Liver (tissue), 9 donors: ENCODE results near the gene EME1. TPM values are rescaled to one million over a fixed set of nuclear protein-coding genes. Genes with fewer than 3 reads are reported as not detected.

Source experiments
- DNase-seq: peaks from one replicate; pipeline ENCODE4 v3.0.0-alpha.2; 2017; ENCODE audit warnings: low spot score
- H3K27ac ChIP-seq, 2 donors: one replicate each; pipeline ENCODE4 v1.7.0; 2013; ENCODE audit warnings: inconsistent platforms in 2 of 2, low read length in 2 of 2, control low read depth in 1 of 2, low read depth in 1 of 2, mild to moderate bottlenecking in 1 of 2
- H3K27me3 ChIP-seq, 4 donors: one replicate each; pipeline versions ENCODE4 v1.6.1 to v1.7.0; 2013; ENCODE audit warnings: low read length in 3 of 4, inconsistent platforms in 1 of 4, mild to moderate bottlenecking in 1 of 4, moderate library complexity in 1 of 4; ENCODE audit not compliant: control insufficient read depth in 4 of 4, insufficient read depth in 4 of 4
- H3K36me3 ChIP-seq, 4 donors: one replicate each; pipeline versions ENCODE4 v1.6.1 to v1.7.0; 2013; ENCODE audit warnings: low read length in 3 of 4, mild to moderate bottlenecking in 3 of 4, low read depth in 1 of 4, moderate library complexity in 1 of 4; ENCODE audit not compliant: control insufficient read depth in 4 of 4, insufficient read depth in 3 of 4
- H3K4me1 ChIP-seq, 4 donors: one replicate each; pipeline versions ENCODE4 v1.6.1 to v1.7.0; 2013; ENCODE audit warnings: low read length in 3 of 4, mild to moderate bottlenecking in 3 of 4, moderate library complexity in 1 of 4; ENCODE audit not compliant: control insufficient read depth in 4 of 4, insufficient read depth in 4 of 4
- H3K4me3 ChIP-seq, 3 donors: one replicate each; pipeline versions ENCODE4 v1.6.1 to v1.7.0; 2013; ENCODE audit warnings: low read length in 3 of 3, control low read depth in 1 of 3, low read depth in 1 of 3, mild to moderate bottlenecking in 1 of 3
- H3K9ac ChIP-seq, 2 donors: one replicate each; pipeline ENCODE4 v1.7.0; 2013; ENCODE audit warnings: low read length in 2 of 2, mild to moderate bottlenecking in 2 of 2, moderate library complexity in 2 of 2, control low read depth in 1 of 2, low read depth in 1 of 2
- H3K9me3 ChIP-seq, 4 donors: one replicate each; pipeline versions ENCODE4 v1.6.1 to v1.7.0; 2013; ENCODE audit warnings: low read length in 3 of 4; ENCODE audit not compliant: control insufficient read depth in 4 of 4
- ATF3 ChIP-seq: IDR thresholded peaks from 2 replicates; pipeline ENCODE4 v1.6.1; 2016; ENCODE audit warnings: antibody characterized with exemption
- CTCF ChIP-seq: fragments of 150-350 bp; IDR thresholded peaks from 2 replicates; pipeline ENCODE4 v1.5.1; 2017; ENCODE audit warnings: improper control_type of control experiment, low read depth, low read length; ENCODE audit not compliant: missing input control
- EGR1 ChIP-seq, 2 donors: IDR thresholded peaks; 2 replicates each; pipeline ENCODE4 v1.6.1; 2016 to 2018; ENCODE audit warnings: antibody characterized with exemption in 2 of 2, low read depth in 2 of 2
- FOXA1 ChIP-seq: IDR thresholded peaks from 2 replicates; pipeline ENCODE4 v1.6.1; 2016; ENCODE audit warnings: antibody characterized with exemption
- FOXA2 ChIP-seq: IDR thresholded peaks from 2 replicates; pipeline ENCODE4 v1.6.1; 2016; ENCODE audit warnings: antibody characterized with exemption
- GABPA ChIP-seq, 2 donors: IDR thresholded peaks in 1 of 2; conservative IDR thresholded peaks in 1 of 2; 2 replicates each; pipeline ENCODE4 v1.6.1; 2016; ENCODE audit warnings: antibody characterized with exemption in 2 of 2, mild to moderate bottlenecking in 1 of 2, moderate library complexity in 1 of 2
- HNF4A ChIP-seq, 2 donors: conservative IDR thresholded peaks; 2 replicates each; pipeline ENCODE4 v1.6.1; 2016; ENCODE audit warnings: antibody characterized with exemption in 2 of 2, mild to moderate bottlenecking in 2 of 2
- HNF4G ChIP-seq: IDR thresholded peaks from 2 replicates; pipeline ENCODE4 v1.6.1; 2016; ENCODE audit warnings: antibody characterized with exemption
- JUND ChIP-seq, 2 donors: IDR thresholded peaks; 2 replicates each; pipeline ENCODE4 v1.6.1; 2016; ENCODE audit warnings: antibody characterized with exemption in 2 of 2
- NR2F2 ChIP-seq: IDR thresholded peaks from 2 replicates; pipeline ENCODE4 v1.6.1; 2016; ENCODE audit warnings: antibody characterized with exemption
- RAD21 ChIP-seq, 2 donors: IDR thresholded peaks; 2 replicates each; pipeline ENCODE4 v1.6.1; 2016; ENCODE audit warnings: antibody characterized with exemption in 2 of 2, mild to moderate bottlenecking in 2 of 2
- REST ChIP-seq: IDR thresholded peaks from 2 replicates; pipeline ENCODE4 v1.6.1; 2016; ENCODE audit warnings: antibody characterized with exemption, mild to moderate bottlenecking
- RXRA ChIP-seq, 2 donors: IDR thresholded peaks; 2 replicates each; pipeline ENCODE4 v1.6.1; 2017 to 2018; ENCODE audit warnings: antibody characterized with exemption in 2 of 2, mild to moderate bottlenecking in 1 of 2
- SP1 ChIP-seq: IDR thresholded peaks from 2 replicates; pipeline ENCODE4 v1.6.1; 2018; ENCODE audit warnings: antibody characterized with exemption, mild to moderate bottlenecking
- TAF1 ChIP-seq: conservative IDR thresholded peaks from 2 replicates; pipeline ENCODE4 v1.6.1; 2016; ENCODE audit warnings: antibody characterized with exemption, mild to moderate bottlenecking
- YY1 ChIP-seq: IDR thresholded peaks from 2 replicates; pipeline ENCODE4 v1.6.1; 2016; ENCODE audit warnings: antibody characterized with exemption, mild to moderate bottlenecking
- ZBTB33 ChIP-seq: IDR thresholded peaks from 2 replicates; pipeline ENCODE4 v1.6.1; 2016; ENCODE audit warnings: antibody characterized with exemption
- WGBS: extraction: QIAGEN DNeasy Blood & Tissue Kit; methylation state at CpG from one replicate; pipeline ENCODE4 v1.1.7; 2013; 5-methylcytosine and 5-hydroxymethylcytosine counted together
- polyA plus RNA-seq, 2 donors: library from polyadenylated mRNA; stranded (reverse) in 1 of 2; unstranded in 1 of 2; fragments of 200-250 nt in 1 of 2; fragments of >200 nt in 1 of 2; fragmentation: Nextera tagmentation in 1 of 2; extraction: Ambion mirVana in 1 of 2; gene quantifications; one replicate each; pipeline versions ENCODE4 v1.2.1 to v1.2.3, GENCODE V29; 2013 to 2015
- total RNA-seq, 2 donors: library from RNA; depleted of rRNA; stranded (reverse); fragments of >200 nt; gene quantifications; one replicate each; pipeline ENCODE4 v1.2.3, GENCODE V29; 2014
- TF ChIP-seq, protein P1 (sequence below): IDR thresholded peaks from 2 replicates; pipeline ENCODE4 v1.6.1; 2016; ENCODE audit warnings: antibody characterized with exemption
- donor health status: healthy.
- donor health status: healthy.
- donor health status: healthy.
- donor health status: healthy.
- donor health status: healthy.

The EME1 gene
- total RNA-seq (1 to 10 TPM in 1 of 2 donors, under 1 TPM in 1; 0.08 to 3.4 TPM), polyA plus RNA-seq (under 1 TPM; 0.26 to 0.43 TPM)

GRCh38 chr17:50372758-50373556 is at the start of gene EME1, which contains the start of gene MRPL27:
Gene EME1, plus strand, starts transcription at chr17:50373229. Its CDS starts 1,980 bp downstream, at chr17:50375209.
Gene MRPL27, minus strand, starts transcription at chr17:50373184. Its CDS starts 14 bp downstream, at chr17:50373170.
- Histone ChIP-seq H3K4me3 (peak within 1 kb of the TSS; percentile 75 to 93 (median 84)), H3K4me1 (peaks cover 4 to 22% (median 14%) of the 10 kb centered on the region in 4 donors), H3K27ac (peak within 1 kb of the TSS; percentile 93 to 94), H3K36me3 (peaks cover 4 to 26% (median 21%) of the 10 kb centered on the region in 4 donors), H3K9me3 (no peaks in the 10 kb centered on the region), H3K9ac (peak within 1 kb of the TSS; percentile 61 to 76), H3K27me3 (no peaks in the 10 kb centered on the region)
- TF ChIP-seq REST, result no peak
- no peak for TF ChIP-seq ZBTB33
- TF ChIP-seq HNF4A (conservative IDR thresholded peaks at IDR 0.05), result no peak
- TF ChIP-seq, protein P1, sequence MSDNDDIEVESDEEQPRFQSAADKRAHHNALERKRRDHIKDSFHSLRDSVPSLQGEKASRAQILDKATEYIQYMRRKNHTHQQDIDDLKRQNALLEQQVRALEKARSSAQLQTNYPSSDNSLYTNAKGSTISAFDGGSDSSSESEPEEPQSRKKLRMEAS, result peak; percentile 91
- no peak for TF ChIP-seq CTCF
- no peak for TF ChIP-seq EGR1 (IDR thresholded peaks at IDR 0.05; ENCODE audit: low read depth in 2 of 2)
- no peak for TF ChIP-seq NR2F2
- no peak for TF ChIP-seq FOXA1
- no peak for TF ChIP-seq ATF3
- no peak for TF ChIP-seq SP1
- TF ChIP-seq RXRA (IDR thresholded peaks at IDR 0.05), result peak in 1 of 2 donors; percentile 23
- no peak for TF ChIP-seq JUND (IDR thresholded peaks at IDR 0.05)
- no peak for TF ChIP-seq HNF4G
- no peak for TF ChIP-seq FOXA2
- peak; percentile 97 for TF ChIP-seq YY1
- peak in 1 of 2 donors; percentile 31 for TF ChIP-seq RAD21 (IDR thresholded peaks at IDR 0.05)
- peak; percentile 96 to 100 for TF ChIP-seq GABPA (IDR thresholded peaks at IDR 0.05 in 1 of 2, conservative IDR thresholded peaks at IDR 0.05 in 1 of 2)
- TF ChIP-seq TAF1, result no peak
- 2% methylated on average over 42 of the region's 42 CpGs for WGBS
- DNase-seq, result peak; percentile 87
